Activated T-helper 9 cell treated with anti-CD3 and anti-CD28 coated beads, Interleukin-2, amount 50 U/mL, for 16 hours (primary cell): ENCODE measurements around the gene WNT7B.
"Not testable (repeated sequence)": the region's sequence is repeated elsewhere in the genome, so short reads cannot be mapped to it uniquely, and the experiment has no call there.

Source experiments
- DNase-seq: peaks from one replicate; pipeline ENCODE4 v3.0.0-alpha.2; 2020; ENCODE audit warnings: low read depth

The WNT7B gene

GRCh38 chr22:46008291-46008690 is 31.3 kb upstream of the WNT7B start:
- DNase-seq = no peak

DNA sequence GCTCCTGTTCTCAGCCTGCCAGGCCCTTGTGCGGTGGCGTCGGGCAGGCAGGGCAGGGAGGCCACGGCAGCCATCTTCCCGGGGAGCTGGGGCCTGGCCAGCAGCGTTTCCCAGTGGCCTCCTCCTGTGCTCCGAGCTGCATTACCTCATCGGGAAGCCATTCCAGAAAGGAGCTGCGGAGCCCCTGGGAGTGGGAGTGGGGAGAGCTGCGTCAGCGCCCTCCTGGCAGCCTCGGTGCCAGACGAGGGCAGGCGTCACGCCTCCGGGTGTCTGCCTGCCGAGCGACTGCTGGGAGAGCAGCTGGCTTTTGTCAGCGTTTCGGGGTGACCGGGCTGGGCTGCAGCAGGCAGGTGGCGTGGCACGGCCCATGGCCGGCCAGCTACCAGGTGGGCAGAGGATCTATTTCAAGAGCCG is 30.9 kb upstream of the WNT7B start:
- DNase-seq = no peak

DNA sequence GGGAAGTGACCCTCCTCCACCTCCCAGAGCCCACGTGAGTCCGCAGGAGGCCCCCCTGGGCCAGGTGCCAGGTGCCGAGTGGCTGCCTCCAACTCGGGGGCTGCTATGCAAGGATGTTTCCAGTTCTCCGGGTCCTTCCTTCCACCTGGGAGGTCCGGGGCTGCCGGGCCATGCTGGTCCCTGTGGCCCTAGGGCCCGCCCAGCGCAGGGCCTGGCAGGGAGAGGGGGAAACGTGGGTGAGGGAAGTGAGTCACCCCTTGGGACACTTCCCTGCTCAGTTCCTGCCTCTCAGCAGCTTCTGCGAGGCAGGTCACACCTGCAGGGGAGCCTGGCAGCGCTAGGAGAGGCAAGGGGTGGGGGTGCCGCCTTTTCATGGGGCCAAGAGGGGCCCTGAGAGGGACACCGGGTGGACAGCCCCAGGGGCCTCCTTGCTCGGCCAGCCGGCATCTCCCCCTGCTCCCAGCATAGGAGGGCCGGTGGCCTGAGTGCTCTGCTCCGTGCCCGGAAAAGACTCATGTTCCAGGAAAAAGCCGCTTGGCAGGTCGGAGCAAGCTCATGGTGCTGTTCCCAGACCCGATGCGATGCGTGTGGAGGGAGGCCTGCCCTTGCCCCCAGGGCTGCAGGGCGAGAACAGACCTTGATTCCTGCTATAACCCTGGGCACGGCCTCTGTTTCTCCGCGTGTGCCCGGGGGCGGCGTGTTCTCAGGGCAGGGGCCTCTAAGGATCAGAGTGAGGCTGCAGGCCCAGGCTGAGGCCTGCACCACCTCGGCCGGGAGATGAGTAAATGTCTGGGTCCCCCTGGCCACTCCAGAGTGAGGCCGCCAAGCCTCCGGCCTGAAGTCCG is 30.3 kb upstream of the WNT7B start:
- no peak for DNase-seq

DNA sequence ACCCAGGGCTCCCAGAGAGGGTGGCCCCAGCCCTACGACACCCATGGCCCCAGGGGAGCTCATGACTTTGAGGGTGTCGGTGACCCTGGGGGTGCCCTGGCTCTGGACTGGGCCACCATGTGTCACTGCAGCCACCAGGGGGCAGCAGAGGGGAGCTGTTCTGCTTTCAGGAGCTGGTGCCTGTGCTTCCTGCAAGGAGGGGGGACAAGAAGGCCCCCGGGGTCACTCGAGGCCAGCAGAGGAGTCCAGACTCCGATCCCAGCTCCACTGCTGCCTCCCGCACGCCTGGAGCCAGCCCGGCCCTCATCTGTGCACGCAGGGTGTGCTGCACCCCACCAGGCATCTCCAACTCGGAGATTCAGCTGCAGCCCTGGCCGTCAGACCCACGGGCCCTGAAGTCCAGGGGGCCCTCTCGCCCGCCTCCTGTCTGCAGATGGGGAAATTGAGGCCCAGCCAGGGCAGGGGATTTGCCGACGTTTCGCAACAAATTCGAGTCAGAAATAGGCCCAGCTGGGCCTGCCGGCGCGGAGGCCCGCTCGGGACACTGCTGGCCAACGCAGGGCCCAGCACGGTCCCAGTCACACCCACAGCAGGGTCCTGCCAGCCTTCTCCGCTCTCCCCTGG is 29.5 kb upstream of the WNT7B start:
- peak; percentile 81 for DNase-seq

- DNase-seq = not testable (repeated sequence)
Measured at GRCh38 chr22:46005116-46005705, 28.2 kb upstream of the WNT7B start.

DNA sequence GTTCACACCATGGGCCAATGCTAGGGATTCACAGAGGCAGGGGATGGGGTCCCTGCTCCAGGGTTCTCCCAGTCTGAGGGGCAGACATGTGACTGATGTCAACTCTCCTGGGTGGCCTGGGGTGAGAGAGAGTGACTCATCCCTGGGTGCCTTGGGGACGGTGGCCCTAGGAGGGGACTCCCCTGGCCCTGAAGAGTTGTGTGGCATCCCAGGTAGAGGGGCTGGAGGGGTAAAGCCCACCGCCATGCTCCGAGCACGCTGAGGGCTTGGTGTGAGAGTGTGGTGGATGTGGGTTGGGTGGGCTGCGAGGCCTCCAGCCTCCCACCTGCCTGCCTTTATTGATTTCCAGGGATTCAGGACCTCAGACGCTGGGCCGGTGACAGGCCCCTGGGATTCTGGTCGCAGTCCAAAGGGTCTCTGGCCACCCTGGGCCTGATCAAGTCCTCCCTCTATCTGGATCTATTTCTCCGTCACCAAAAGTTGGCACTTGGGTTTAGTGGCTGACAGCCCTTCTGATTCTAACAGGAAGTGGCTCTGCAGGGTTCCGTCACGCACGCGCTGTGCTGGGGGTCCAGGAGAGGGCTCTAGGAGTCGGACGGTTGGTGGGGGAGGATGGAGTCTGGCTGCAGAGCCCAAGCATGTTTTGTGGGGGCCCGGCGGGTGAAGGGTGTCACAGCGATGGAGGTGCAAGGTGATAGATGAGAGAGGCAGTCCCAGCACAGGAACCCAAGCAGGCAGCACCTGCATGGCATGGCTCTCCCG is 27.3 kb upstream of the WNT7B start:
- no peak for DNase-seq

- DNase-seq = no peak
Measured at GRCh38 chr22:46003271-46004091, 26.5 kb upstream of the WNT7B start.

DNA sequence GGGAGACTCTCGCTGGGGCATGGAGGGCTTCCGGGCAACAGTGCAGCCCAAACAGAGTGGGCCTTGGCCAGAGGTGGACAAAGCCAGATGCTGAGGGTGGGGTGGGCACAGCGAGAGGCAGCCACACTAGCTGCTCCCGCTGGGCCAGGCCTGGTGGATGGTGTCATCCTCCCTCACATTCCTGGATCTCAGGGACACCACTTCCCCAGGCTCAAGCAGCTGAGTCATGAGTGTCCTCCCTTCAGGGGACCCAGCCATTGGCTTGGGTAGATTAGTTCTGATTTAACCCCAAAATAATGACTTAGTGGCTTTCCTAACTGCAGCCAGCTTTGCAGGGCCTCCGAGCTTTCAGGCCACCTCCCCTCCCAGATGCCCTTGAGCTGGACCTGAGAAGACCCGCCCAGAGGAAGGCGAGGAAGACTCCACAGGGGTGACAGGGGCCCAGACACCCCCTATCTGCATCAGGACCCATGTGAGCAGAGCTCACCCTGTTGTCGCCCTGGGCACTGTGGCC is 25.9 kb upstream of the WNT7B start:
- DNase-seq = no peak

- DNase-seq = no peak
Measured at GRCh38 chr22:46001426-46002106, 24.6 kb upstream of the WNT7B start.

GRCh38 chr22:46001046-46001425 is 24.1 kb upstream of the WNT7B start:
- no peak for DNase-seq

DNA sequence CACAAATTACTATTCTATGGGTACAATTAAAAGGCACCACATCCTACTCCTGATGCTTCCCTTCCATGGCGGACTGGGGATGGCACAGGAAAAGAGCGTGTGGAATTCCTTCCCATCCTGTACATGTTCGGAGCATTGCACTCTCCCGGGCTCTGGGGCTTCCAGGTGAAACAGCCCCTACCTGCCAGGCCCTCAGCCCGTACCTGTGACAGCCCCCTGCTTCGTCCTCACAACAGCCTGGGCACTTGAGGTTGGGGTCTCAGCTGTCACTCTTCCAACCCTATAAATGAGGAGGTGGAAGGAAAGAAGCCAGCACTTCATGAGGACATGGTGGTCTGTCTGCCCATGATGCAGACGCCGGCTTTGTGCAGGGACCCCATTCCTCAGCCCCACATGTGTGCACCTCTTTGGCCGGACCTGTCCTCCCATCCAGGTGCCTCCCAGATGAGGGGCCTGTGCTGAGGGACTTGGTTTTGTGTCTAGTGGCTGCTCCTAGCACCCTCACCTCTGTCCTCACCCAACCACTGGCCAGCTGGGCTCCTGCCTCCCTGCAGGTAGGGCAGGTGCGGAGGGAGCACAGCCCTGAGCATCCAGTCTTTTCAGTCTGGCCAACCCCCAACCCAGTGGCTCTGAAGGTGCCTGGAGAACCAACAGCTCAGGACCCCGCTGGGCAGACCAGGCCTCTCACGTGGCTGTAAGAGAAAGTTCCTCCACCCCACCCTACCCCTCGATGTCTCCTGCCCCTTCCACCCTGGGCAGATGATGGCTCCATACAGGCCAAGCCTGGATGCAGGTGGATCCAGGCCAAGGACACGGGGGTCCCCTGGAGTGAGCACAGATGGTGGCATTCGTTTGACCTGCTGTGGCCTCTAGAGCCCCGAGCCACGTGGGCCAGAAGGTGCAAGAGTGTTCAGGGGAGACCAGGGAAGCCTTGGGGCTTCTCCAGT is 23.4 kb upstream of the WNT7B start:
- no peak for DNase-seq

GRCh38 chr22:45999379-45999971 is 22.5 kb upstream of the WNT7B start:
- DNase-seq = no peak

DNA sequence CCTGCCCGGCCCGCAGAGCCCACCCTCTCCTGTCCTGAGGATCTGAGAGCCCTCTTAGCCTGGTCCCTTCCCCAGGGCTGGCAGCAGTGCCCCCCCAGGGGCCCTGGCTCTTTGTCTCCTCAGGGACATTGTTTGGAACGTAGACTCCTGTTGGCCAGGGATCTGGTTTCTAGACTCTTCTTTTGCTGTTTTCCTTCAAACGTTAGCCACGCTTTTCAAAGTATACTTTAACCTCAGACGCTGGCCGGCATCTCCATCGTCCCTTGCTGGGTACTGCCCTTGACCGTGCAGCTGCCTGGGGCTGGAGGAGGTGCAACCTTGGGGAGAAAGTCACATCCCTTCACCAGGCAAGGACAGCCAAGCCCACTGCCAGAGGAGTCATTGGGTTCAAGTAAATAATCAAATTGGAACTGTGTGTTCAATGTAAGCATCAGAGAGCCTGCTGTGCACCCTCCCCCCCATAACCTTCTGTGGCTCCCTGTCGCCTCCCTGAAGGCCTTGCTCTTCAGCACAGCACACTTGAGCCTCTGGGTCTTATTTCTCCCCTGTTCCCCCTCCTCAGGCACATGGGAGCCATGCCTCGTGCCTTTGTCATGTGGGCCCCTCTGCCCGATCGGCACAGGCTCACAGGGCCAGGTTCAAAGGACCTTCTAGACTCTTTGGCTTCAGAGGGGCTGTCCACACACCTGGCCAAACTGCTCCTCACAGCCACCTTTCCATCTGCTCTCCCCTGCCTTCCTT is 21.8 kb upstream of the WNT7B start:
- DNase-seq = no peak

DNA sequence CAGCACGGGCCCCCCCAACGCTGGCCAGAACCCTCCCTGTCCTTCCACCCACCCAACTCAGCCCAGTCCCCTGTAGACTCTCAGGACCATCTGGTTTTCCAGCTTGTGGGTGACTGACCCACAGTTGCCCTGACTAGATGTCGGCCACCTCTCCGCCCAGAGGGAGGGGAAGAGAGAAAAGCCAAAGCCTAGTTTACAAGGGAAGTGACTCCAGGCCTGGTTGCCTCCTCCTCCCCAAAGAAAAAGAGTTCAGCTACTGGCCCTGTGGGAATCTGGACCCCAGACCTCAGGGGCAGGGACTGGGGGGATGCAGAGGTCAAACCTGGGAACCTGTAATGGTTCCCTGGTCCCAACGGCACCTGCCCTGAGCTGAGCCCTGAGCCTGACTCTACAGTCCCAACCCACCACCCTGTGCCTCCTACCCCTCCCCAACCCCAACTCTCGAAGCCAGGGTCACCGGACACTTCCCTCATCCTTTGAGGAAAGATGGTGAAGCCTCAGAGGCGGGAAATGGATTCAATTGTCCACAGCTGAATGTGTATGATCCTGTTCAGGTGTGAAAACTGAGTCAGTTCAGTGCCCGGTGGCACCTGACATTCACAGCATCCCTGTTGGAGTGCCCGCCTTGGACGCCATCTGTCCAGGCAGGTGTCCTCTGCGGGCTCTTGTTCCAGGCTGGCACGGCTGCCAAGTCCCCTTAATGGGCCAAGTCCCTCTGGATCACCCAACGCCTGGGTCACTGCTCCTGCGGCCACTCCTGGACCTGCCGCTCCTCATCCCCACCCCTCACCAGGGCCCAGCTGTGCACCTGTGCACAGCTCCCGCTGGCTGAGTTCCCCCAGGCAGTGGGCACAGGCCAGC is 21.0 kb upstream of the WNT7B start:
- no peak for DNase-seq

GRCh38 chr22:45997077-45997776 is 20.3 kb upstream of the WNT7B start:
- DNase-seq = no peak

DNA sequence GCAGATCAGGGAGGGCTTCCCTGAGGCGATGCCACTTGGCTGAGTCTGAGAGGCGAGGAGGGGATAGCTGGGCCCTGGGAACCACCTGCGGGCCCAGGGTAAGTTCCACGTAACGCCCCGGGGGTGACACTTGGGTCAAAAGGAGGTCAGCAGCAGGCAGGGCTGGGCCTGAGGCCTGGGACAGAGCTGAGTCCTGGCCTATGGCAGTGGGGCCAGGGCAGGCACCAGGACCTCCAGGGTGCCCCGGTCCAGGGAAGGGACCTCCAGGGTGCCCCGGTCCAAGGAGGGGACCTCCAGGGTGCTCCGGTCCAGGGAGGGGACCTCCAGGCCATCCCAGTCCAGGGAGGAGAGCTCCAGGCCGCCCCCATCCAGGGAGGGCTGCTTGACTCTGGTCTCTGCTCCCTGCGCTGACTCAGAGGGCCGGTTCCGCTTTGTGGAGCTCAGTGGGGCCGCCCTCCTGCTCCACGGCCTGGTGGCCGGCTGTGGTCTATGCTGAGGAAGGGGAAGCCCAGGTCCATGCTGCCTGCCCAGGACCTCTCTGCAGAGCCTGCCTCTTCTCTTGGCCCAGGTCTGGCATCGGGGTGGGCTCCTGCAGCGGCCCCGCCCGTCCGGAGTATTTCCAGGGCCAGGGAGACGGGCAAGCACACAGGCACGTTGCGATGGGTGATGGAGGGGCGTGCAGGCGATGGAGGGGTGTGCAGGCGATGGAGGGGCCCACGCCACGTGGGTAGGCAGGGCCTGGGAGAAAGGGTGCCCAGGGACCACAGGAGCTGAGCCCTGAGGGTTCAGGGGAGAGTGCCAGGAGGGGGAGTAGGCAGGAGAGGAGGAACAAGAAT is 19.5 kb upstream of the WNT7B start:
- DNase-seq = no peak
